A172 (cell line): ENCODE measurements around the gene HOXA4. TPM values are rescaled to one million over a fixed set of nuclear protein-coding genes. Genes with fewer than 3 reads are reported as not detected.

Experiments
- DNase-seq: peaks from one replicate; pipeline ENCODE4 v3.0.0-alpha.2; 2015; ENCODE audit warnings: low spot score
- total RNA-seq: library from RNA; depleted of rRNA; stranded (reverse); fragments of >200 nt; shearing (Covaris generic); gene quantifications from 2 replicates; pipeline ENCODE4 v1.2.3, GENCODE V29; 2014

The HOXA4 gene
- total RNA-seq, 1 experiment from 2014 or later, result 2.0 TPM

DNA sequence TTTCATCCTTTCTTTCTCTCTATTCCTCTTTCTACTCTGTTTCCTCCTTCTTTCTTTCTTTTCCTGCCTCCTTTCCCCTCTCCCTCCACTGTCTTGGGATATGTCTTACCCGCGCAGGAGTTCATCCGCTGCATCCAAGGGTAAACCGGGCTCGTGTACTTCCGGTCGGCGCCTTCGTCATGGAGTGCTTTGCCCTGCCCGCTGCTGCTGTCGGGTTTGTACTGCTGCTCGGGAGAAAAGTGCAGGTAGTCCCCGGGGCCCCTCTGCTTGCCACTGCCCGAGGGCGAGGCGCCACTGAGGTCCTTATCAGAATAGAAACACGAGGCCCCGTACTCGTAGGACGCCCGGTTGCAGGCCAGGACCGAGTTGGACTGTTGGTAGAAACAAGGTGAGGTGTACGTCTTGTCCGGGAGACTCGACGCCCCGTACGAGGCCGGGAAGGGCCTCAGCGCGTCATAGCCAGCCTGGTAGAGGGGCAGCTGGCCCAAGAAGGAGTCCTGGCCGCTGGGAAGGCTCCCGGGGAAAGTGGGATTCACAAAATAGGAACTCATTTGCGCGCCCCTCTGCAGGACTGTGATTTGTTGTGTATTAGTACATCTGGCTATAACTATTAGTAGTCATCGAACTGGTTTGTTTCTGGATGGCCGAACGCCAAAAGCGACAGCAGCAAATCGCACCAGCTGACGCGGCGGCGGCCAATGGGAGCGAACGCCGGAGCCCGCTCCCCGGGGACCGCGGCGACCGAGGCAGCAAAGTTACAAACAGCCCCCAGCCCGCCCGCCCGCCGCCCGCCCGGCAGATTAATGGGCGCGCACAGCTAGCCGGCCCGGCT lies 16.9 kb upstream of the HOXA4 start, which contains the start of gene HOXA6:
Gene HOXA6 (minus strand): TSS at position 576 of the 832 bp plus-strand sequence. CDS start 25 bp downstream, at position 551.
- DNase-seq, result no peak

- DNase-seq, result no peak
Measured at GRCh38 chr7:27146491-27147198, 16.1 kb upstream of the HOXA4 start.

DNA sequence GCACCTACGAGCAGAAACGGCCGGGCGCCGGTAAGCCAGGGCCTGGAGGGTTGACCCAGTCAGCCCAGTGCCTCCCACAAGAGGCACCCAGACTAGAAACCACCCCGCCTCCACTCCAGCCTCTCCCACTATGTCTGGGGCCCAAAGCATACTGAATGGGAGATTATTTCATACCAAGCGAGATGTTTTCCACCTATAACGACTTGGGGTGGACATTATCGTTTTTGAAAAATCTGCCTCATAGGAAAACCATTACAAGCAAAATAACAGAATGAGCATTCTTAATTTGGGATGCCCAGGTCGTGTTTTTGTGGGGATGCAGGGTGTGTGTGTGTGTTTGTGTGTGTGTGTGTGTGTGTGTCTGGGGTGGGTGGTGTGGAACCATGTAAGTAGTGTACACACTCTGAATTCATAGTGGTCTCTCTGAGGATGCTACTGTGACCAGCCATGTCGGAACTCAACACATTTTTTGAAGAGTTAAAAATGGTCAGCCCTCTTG lies 15.4 kb upstream of the HOXA4 start:
- no peak for DNase-seq

DNA sequence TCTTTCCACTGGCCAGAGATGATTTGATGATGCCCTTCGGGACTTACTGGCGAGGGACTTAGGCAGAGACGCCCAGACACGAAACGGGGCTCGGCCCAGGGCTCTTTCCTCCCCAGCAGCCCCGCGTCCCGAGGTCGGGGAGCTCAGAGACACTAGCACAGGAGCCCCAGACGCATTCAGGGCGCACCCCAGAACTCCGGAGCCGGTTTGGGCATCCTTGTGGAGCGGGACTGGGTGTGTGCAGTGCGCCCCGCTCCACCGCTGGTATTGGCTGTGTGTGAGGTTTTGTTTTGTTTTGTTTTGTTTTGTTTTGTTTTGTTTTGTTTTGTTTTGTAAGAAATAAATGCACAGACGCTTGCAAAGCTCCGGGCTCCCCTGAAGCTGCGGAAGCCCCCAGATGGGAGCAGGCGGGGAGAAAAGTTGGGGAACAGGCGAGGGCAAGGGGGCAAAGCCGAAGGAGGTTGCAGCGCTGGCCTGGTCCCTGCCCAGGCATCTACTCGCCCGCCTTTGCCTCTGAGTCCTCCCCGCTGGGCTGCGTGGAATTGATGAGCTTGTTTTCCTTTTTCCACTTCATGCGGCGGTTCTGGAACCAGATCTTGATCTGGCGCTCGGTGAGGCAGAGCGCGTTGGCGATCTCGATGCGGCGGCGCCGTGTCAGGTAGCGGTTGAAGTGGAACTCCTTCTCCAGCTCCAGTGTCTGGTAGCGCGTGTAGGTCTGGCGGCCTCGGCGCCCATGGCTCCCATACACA lies 14.8 kb upstream of the HOXA4 start:
- DNase-seq, result no peak

DNA sequence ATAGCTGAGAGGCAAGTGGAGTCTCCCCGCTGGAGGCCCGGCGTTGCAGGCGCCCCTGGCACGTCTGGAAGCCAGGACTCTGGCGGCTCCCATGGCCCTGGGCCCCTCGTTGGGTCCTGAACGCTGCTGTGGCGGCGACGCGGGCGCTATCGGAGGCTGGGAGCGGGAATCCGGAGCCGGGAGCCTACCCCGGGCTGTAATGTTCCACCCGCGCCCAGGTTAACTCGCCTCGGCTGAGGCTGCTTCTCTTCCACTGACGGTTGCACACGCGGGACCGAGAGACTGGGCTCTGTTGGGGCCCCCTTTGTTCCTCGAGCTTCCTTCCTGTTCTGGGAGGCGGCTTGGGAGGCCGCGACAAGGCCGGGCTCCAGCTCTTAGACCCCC lies 14.2 kb upstream of the HOXA4 start:
- no peak for DNase-seq

DNA sequence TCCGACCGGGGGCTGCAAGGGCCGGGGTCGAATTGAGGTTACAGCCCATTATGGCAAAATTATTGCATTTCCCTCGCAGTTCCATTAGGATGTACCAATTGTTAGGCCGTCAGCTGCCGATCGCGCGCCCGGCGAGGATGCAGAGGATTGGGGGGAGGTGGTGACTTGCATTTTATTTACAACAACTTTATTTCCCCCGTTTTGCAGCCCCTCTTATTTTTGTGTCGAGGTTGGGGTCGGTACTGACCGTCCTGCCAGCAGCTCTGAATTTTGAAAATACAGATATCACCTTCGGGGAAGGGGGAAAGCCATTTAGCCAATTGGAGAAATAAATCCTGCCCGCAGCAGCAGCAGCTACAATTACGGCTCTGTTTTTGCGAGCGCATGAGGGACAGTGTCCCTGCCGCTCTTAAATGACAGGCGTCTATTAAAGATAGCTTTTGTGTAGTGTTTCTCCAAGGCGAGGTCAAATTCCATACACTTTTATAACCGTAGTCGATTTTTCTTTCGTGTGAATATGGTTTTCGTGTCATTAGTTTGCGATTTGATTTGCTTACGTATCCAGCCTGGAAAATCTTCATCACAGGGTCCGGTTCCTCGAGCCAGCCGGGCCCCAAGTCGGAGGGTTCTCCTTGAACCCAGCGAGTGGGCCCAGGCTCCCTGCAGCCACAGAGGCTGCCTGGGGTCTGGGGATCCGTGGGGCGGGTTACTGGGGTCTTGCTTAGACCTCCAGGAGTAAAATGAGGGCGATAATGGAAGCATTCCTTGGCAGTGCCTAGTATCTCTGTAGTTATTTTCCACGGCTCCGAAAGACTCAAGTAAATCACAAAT lies 13.6 kb upstream of the HOXA4 start:
- no peak for DNase-seq

- peak; percentile 91 for DNase-seq
Measured at GRCh38 chr7:27143023-27143949, 12.7 kb upstream of the HOXA4 start, which contains the start of gene HOXA5. TSS of gene HOXA5 (minus strand) at chr7:27143681. CDS start at chr7:27143607, 74 bp downstream.

GRCh38 chr7:27142580-27143022 lies 12.0 kb upstream of the HOXA4 start:
- DNase-seq, result no peak

GRCh38 chr7:27141923-27142579 lies 11.5 kb upstream of the HOXA4 start:
- DNase-seq, result no peak

GRCh38 chr7:27141137-27141922 lies 10.8 kb upstream of the HOXA4 start:
- DNase-seq, result no peak

DNA sequence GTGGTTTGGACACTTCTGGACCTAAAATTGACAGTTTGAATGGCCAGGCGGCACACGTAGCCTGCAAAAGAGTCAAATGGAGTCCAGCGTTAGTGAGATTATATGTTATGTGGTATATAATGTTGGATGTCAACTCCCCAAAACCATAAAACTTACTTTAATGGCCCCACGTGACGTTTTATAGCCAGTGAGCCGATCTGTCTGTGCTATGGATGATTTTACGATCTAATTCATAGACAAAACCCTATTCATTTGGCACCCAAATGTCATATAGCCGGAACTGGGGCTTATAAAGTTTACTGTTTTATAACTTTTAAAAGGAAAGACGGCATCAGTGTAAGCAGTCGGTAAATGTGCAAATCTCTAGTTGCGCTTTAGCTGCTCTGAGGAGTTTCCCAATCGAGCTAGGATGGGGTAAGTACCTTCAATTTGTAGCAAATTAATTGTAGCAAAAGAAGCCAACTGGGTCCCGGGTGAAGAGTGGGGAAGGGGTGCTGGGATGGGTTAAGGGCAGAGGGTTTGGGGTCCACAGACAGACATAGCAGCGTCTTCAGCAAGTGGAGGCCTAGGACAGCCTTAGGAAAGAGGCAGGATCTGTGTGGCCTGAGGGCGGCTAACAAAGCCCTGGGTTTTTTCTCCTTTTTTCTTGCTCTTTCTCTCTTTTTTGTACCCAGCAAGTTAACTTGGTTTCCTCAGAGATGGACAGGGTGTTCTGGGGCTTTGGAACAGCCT lies 9.7 kb upstream of the HOXA4 start:
- no peak for DNase-seq

DNA sequence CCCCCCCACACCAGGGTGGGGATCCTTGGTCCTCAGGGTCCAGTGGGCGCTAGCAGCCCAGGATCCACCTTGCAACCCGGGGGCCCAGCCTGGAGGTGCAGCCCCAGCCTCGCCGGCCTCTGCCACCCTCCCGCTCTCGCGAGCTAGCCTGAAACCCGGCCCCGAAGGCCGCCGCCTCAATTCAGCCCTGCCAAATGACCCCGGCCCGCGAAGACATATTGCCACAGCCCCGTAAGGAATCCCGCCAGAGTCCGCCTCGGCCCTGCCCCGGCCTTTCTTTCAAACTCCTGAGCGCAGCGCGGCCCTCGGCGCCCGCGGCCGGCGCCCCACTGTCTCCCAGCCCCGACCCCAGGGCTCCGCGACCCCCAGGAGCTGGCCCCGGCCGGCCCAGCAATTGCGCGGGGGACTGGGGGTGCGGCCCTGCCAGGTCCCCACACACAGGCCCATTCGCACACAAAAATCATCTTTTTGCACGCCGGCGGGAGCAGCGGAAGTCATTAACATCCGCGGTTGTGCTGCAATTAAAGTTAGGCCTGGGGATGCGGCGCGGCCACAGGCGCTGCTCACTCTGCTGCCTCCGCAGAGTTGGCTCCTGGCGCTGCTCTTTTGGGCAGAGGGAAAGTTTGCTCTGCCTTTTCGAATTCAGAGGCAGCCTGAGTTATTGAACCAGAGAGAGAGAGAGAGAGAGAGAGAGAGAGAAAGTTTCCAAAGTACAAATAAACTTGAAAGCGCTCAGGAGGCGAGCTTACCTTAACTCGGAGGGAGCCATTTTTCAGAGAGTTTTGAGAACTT lies 9.0 kb upstream of the HOXA4 start:
- no peak for DNase-seq

GRCh38 chr7:27138985-27139333 lies 8.4 kb upstream of the HOXA4 start:
- DNase-seq, result no peak

DNA sequence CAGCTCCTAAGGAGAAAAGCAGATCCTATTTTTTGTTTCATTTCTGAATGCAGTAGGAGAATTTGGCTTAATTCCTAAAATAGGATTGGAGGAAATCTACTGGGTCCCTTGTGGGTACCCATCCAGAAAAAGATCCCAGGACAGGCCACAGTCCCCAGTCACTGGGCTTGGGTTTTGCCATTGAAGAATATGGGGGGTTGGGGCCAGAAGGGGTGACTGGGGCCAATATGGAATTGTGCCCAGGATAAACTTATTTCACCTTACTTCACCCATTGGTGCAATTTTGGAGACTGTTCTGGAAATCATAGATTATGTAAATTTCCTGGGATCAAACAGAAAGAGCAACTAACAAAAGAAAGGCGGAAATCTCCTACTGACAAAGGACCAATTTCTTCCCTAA lies 7.9 kb upstream of the HOXA4 start:
- DNase-seq, result no peak

- no peak for DNase-seq
Measured at GRCh38 chr7:27137640-27138315, 7.2 kb upstream of the HOXA4 start.

- peak; percentile 69 for DNase-seq
Measured at GRCh38 chr7:27134392-27134791, 3.8 kb upstream of the HOXA4 start.
